Hematopoietic multipotent progenitor cell treated with erythropoietin and hydrocortisone succinate and interleukin-3 and kit ligand, for 4 days (in vitro differentiated cells): ENCODE measurements around the gene P4HTM.

Experiments used
- DNase-seq: peaks from one replicate; pipeline ENCODE4 v3.0.0-alpha.2; 2015

Gene P4HTM

DNA sequence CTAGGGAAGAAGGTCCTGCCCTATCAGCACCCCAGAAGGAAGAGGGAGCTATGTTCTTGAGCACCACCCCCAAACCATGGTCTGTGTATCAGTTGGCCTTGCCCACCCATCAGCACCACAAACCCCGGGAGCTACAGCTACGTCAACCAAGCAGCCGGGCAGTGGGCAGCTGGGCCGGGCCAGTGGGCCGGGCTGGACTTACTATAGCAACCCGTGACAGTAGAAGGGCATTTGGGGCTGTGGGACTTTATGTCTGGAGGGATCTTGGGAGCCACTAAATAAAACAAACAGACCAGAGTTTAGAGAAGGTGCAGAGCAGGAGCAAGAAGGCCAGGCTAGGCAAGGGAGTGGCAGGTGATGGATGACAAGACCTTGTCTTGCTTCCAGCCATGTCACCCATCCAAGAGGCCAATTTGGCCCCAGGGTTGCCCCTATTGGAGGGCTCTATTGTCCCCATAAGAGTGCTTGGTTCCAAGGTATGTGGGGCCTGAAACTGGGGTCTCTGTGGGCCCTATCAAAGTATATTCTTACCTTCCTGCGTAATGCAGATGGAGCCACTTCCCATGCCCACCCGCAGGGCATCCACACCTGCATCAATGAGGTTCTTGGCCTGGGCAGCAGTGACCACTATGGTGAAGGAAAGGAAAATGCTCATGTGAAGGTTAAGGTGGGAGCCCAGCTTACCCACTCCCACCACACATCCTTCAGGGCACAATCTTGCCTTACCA lies 35.9 kb downstream of the P4HTM start:
- DNase-seq: no peak

DNA sequence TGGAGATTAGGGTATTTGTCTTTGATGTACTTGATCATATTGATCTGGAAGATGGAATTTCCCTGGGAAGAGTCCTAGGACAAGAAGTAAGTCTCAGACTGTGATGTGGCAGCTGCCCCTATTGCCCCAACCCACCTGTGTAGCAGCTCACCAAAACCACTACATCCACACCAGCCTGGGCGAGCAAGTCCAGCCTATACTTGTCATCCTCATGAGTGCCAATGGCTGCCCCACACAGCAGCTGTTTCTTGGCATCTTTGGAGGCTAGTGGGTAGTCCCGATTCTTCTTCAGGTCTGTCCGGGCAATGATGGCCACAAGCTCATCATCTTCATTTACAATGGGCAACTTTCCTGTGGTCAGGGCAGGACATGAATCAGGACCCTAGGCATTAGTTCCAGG lies 36.5 kb downstream of the P4HTM start:
- DNase-seq: no peak

DNA sequence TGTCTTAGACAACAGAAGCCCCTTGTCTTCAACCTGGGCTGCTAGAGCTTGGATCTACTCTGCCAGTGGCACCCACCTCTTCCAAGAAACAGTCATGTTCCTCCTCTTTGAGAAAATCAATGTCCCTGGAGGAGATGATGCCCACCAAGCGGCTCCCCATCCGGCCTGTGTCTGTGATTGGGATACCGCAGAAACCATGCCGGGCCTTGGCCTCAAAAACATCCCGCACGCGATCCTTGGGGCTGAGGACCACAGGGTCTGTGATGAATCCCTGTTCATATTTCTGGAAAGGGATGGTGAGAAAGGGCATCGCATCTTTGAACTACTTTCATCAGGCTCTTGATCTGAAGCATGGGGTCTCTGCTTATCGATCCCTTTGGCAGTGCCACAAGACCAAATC lies 37.6 kb downstream of the P4HTM start:
- no peak for DNase-seq

DNA sequence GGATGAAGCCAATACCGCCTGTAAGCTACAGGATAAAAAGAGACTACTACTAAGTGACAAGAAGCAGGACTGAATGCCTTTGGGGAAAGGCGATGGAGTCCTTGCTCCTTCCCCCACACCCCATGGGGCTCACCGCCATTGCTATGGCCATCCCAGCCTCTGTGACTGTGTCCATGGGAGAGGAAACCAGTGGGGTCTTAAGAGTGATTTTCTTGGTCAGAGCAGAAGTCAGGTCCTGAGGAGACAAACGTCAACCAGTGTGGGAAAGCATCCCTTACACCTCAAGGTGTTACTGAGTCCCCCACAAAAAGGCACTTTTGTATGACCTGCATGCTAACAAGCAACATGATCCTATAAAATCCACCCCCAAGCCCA lies 38.2 kb downstream of the P4HTM start:
- no peak for DNase-seq

DNA sequence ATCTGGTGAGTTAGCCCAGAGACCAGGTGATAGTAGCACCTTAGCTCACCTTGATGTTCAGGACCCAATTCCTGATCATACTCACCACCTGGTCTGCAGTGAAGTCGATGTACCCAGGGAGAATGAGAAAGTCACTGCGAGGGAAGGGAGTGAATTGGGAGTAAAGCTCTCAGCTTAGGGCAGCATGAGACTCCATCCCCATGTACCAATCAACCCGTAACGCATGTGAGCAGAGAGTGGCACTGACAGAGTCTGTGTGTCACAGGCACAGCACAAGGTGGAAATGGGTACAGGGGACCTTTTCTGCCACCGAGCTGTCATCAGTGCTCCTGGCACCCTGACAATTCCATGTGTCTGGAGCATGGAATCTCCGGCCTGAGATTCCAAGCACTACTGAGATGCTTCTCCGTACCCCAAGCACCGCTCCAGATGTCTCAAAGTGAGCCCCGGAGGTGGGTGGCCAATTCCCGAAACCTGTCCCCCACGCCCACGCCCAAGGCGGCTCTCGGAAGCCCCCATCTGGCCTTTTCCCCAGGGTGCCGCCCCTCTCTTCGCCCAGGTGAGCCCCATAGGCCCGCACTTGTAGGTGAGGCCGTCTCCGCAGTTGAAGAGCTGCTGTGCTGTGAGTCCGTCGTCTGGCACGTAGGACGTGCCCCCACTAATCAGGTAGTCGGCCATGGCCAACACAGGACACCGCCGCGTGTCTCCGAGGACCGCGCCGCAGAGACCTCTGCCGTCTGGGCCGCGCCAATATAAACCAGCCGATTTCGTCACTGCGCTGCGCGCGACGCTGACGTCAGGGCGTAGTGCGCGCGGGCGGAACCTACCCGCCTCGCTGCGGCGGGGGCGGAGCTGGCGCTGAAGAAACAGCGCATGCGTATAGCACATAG lies 38.9 kb downstream of the P4HTM start, which contains the start of gene IMPDH2:
Gene IMPDH2 (minus strand): TSS at position 726 of the 890 bp plus-strand sequence. CDS start 48 bp downstream, at position 678.
- peak; percentile 97 for DNase-seq

DNA sequence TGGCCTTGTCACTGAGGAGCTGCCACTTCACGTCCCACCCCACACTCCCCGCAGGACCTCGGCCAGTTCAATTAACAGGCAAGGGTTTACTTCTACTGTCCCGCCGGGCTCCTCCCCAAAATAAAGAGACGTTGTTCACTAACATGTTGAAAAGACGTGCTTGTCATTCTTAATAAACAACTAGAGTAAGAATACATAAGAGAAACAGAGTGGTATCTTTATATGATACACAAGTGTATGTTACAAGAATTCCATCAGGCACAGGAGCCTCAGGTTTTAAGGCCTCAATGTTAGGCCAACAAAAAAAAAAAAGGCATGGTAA lies 39.5 kb downstream of the P4HTM start:
- DNase-seq: no peak

DNA sequence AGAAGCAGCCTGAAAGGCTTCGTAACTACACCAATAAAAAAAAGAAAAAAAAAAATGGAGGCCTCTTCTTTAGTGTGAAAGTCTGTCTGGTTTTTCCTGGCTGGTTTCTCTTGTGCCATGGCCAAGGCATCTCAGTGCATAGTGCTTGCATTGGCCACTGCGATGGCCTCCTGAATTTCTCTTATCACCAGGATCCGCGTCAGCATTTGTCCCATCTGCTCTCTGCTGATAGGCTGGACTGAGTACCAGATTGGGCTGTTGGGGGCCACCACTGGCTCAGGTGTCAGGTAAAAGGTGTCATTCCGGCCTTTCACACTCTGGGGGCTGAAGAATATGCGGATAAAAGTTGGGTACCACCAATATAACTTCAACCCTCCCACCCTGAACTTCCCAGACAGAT lies 40.3 kb downstream of the P4HTM start:
- DNase-seq: no peak

DNA sequence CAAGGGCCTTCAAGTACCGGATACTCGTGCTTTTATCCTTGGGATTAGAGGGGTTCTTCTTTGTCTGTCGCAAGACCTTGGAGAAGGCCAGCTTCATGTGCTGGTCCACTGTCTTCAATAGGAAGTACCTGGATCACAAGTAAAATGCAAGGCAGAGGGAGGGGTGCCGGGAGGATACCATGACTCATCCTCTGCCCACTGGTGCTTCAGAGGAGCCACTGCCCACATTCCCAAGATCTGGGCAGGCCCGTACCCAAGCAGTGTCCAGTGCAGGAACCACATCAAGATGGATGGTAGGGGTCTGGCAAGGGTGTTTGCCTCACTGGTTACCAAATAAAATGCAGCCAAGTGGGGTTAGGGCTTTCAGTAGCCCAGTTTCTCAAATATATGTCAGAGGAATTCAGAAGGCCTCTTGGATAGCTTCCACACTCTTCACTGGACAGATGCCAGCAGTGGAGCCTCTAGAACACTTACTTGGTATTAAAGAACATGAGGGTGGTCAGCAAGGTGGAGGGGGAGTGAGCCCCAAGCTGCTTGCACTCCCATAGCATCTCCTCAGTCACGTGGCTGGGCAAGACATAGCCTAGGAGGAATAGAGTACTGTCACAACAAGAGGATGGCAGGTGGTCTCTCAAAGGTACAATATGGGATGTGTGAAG lies 42.7 kb downstream of the P4HTM start:
- no peak for DNase-seq

DNA sequence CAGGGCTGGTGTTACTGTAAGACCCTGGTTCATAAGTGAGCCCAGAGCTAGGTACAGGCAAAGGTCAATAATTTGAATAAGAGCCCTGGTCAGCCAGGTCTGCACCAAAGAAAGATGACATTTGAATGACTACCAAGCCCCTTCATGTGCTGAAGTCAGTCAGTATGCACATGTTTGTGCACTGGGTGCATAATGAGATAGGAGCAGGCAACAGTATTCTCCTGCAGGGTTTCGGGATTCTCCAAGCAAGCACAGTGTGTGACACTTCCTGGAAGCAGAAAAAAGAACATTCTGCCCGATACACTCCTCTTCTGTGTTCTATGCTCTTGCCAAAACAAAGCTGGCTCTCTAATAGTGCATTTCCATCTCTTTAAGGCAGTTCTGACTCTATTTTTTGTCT lies 44.6 kb downstream of the P4HTM start:
- no peak for DNase-seq

DNA sequence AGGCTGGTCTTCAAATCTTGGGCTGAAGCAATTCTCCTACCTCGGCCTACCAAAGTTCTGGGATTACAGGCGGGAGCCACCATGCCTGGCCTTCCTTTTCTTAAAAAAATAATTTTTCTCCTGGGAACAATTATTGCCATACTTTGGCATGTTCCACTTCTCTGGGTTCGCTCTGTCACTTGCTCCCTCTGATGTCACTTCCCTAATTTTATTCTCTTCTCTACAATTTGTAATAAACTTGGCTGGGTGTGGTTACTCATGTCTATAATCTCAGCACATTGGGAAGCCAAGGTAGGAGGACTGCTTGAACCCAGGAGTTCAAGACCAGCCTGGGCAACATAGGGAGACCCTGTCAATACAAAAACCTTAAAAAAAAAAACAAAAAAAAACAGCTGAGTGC lies 45.2 kb downstream of the P4HTM start:
- no peak for DNase-seq

DNA sequence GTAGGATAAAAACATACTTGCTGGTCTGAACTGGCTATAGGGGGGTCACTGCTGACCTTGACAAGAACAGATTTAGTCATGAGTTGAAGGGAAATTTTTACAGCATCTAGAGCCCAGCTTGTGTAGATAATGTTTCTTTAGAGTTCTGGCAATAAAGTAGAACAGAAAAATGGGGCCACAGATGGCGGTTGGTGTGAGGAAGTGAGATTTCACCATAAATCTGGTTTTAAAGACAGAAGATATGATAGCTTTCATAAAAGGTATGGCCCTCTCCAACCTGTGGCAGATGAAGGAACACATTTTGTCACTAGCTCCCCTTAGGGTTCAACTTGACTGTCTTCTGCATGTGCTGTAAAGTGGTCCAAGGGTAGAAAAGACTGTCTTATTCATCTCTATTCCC lies 63.5 kb downstream of the P4HTM start:
- peak; percentile 6 for DNase-seq

DNA sequence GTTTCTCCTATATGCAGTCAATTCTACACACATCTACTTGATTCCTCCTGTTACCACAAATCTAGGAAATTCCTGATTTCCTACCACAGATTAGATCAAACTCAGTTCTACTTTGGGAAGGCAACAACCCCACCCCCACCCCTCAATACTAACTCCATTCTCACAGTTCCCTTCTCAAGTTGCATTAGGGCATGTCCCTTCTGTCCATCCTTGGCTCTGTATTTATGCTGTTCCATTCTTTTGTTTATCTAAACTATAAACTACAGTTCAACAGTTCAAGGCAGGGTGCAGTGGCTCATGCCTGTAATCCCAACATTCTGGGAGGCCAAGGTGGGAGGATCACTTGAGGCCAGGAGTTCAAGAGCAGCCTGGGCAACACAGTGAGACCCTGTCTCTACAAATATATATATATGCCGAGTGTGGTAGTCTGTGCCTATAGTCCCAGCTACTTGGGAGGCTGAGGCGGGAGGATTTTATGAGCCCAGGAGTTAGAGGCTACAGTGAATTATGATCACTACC lies 64.4 kb downstream of the P4HTM start:
- DNase-seq: no peak
